Smooth muscle cell (in vitro differentiated cells): Measurements from ENCODE around the gene COL6A1. TPM values are rescaled to one million over a fixed set of nuclear protein-coding genes. Genes with fewer than 3 reads are reported as not detected.

Experiments
- DNase-seq: peaks from one replicate; lab custom pipeline; 2025; ENCODE audit not compliant: unreplicated experiment; lab: John Stamatoyannopoulos, UW
- H2AFZ ChIP-seq: fragments of 200-600 bp; sonication (generic); 2 replicates; pipeline ENCODE4 v1.6.0; 2016; ENCODE audit warnings: antibody characterized with exemption, low read depth, mild to moderate bottlenecking
- H3F3A ChIP-seq: fragments of 200-600 bp; sonication (generic); 2 replicates; pipeline ENCODE4 v1.6.0; 2017; ENCODE audit warnings: antibody characterized with exemption, low read depth
- H3K27ac ChIP-seq: fragments of 200-600 bp; sonication (generic); 2 replicates; pipeline ENCODE4 v1.5.1; 2016; ENCODE audit warnings: low read depth, mild to moderate bottlenecking
- H3K27me3 ChIP-seq: fragments of 200-600 bp; sonication (generic); 2 replicates; pipeline ENCODE4 v1.6.1; 2016; ENCODE audit warnings: low read depth, mild to moderate bottlenecking
- H3K36me3 ChIP-seq: fragments of 200-600 bp; sonication (generic); 2 replicates; pipeline ENCODE4 v1.5.1; 2016; ENCODE audit warnings: low read depth
- H3K4me1 ChIP-seq: fragments of 200-600 bp; sonication (generic); 2 replicates; pipeline ENCODE4 v1.5.1; 2016; ENCODE audit warnings: low read depth
- H3K4me2 ChIP-seq: fragments of 200-600 bp; sonication (generic); 2 replicates; pipeline ENCODE4 v1.6.0; 2016; ENCODE audit warnings: mild to moderate bottlenecking
- H3K4me3 ChIP-seq: fragments of 200-600 bp; sonication (generic); 2 replicates; pipeline ENCODE4 v1.5.1; 2016; ENCODE audit warnings: mild to moderate bottlenecking
- H3K79me2 ChIP-seq: fragments of 200-600 bp; sonication (generic); 2 replicates; pipeline ENCODE4 v1.6.0; 2016; ENCODE audit warnings: low read depth, mild to moderate bottlenecking
- H3K9ac ChIP-seq: fragments of 200-600 bp; sonication (generic); 2 replicates; pipeline ENCODE4 v1.6.0; 2016; ENCODE audit warnings: low read depth
- H3K9me3 ChIP-seq: fragments of 200-600 bp; sonication (generic); replicated peaks from 2 replicates; pipeline ENCODE4 v1.5.1; 2016; ENCODE audit warnings: low read depth
- H4K20me1 ChIP-seq: fragments of 200-600 bp; sonication (generic); 2 replicates; pipeline ENCODE4 v1.6.0; 2016; ENCODE audit warnings: low read depth
- WGBS: methylation state at CpG from one replicate; pipeline ENCODE4 v1.1.7; 2016; ENCODE audit warnings: low lambda C conversion rate; 5-methylcytosine and 5-hydroxymethylcytosine counted together
- polyA plus RNA-seq: library from polyadenylated mRNA; unstranded; fragments of >200 nt; fragmentation: Nextera tagmentation; extraction: Ambion mirVana; gene quantifications from 2 replicates; pipeline ENCODE4 v1.2.1, GENCODE V29; 2016
- total RNA-seq: library from RNA; depleted of rRNA; stranded (reverse); fragments of >200 nt; gene quantifications from 2 replicates; pipeline ENCODE4 v1.2.3, GENCODE V29; 2014
- TF ChIP-seq, protein P1 (sequence below): fragments of 200-600 bp; sonication (generic); IDR thresholded peaks from 2 replicates; pipeline ENCODE4 v1.5.1; 2017; ENCODE audit warnings: borderline replicate concordance, mild to moderate bottlenecking, antibody characterized with exemption; ENCODE audit not compliant: insufficient read depth, poor library complexity, severe bottlenecking

COL6A1 gene
- total and polyA plus RNA-seq, 2 experiments from 2014 or later: 1,292 to 2,827 TPM

DNA sequence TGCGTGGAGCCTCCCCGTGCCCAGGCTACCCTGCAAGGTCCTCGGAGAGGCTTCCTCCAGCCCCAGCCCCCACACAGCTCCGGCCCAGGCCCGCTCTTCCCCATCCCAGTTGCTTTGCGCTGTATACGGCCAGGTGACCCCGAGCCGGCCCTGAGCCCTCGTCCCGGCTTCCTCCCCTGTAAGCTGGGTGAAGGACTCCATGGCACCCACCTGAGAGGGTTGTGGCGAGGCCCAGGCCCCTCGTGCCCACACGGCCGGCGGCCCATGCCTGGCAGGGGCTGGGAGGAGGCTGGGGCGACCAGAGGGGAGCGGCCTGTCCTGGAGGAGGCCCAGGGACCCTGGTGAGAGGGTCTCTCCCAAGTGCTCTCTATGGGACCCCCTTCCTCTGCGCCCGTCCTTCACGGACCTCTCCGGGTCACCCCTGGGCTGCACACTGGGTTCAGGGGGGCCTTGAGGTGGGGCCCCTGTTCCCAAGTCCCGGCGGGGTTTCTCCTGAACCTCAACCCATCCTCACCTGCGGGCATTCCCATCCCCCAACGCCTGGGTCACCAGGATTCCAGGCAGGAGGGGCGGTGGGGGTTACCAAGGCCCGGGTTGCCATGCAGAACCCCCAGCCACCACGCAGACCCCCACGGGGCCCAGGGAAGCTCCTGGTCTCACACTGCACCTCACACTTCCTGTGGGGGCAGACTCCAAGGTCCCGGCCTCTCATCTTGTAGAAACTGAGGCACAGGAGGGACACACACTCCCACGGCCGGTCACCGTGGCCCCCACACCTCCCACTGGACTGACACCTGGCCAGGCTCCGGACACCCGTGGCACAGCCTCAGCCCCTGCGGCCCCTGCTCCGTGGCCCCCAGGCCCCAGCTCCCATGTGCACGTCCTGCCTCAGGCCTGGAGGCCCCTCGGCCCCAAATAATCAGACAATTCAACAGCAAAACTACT, 25.2 kb downstream of the COL6A1 start:
- Histone ChIP-seq H3F3A (peaks cover 13% of the 10 kb centered on the region), H3K27ac (no peak overlapping the region), H2AFZ (no peak overlapping the region), H4K20me1 (peaks cover 4% of the 10 kb centered on the region), H3K36me3 (no peaks in the 10 kb centered on the region), H3K79me2 (no peaks in the 10 kb centered on the region), H3K9me3 (no peaks in the 10 kb centered on the region), H3K27me3 (no peaks in the 10 kb centered on the region), H3K9ac (no peak overlapping the region), H3K4me2 (no peak overlapping the region), H3K4me1 (no peaks in the 10 kb centered on the region), H3K4me3 (no peak overlapping the region)
- 98% methylated on average over 35 of the region's 40 CpGs for WGBS
- DNase-seq: no peak
- TF ChIP-seq, protein P1, sequence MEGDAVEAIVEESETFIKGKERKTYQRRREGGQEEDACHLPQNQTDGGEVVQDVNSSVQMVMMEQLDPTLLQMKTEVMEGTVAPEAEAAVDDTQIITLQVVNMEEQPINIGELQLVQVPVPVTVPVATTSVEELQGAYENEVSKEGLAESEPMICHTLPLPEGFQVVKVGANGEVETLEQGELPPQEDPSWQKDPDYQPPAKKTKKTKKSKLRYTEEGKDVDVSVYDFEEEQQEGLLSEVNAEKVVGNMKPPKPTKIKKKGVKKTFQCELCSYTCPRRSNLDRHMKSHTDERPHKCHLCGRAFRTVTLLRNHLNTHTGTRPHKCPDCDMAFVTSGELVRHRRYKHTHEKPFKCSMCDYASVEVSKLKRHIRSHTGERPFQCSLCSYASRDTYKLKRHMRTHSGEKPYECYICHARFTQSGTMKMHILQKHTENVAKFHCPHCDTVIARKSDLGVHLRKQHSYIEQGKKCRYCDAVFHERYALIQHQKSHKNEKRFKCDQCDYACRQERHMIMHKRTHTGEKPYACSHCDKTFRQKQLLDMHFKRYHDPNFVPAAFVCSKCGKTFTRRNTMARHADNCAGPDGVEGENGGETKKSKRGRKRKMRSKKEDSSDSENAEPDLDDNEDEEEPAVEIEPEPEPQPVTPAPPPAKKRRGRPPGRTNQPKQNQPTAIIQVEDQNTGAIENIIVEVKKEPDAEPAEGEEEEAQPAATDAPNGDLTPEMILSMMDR: no peak

DNA sequence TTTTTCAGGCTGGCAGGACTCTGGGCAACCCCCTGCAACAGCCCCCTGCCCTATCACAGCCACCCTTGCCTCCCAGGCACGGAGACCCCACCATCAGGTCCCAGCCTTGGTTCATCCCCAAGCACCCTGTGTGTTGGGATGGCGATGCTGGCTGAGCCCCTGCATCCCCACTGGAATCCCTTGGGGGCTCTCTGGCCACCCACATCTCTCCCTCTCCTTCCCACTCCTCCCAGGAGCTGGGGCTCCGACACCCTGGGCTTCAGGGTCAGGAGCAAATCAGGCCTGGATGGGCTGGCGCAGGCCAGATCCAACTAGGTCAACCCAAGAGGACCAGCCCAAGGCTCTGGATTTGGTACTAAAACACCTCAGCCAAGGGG, 25.9 kb downstream of the COL6A1 start:
- no peaks in the 10 kb centered on the region for H3K79me2 ChIP-seq
- H3K4me3 ChIP-seq: no peak overlapping the region
- H3F3A ChIP-seq: peaks cover 13% of the 10 kb centered on the region
- H3K27ac ChIP-seq: no peak overlapping the region
- H4K20me1 ChIP-seq: peaks cover 4% of the 10 kb centered on the region
- no peaks in the 10 kb centered on the region for H3K36me3 ChIP-seq
- H3K4me2 ChIP-seq: no peak overlapping the region
- no peaks in the 10 kb centered on the region for H3K4me1 ChIP-seq
- H2AFZ ChIP-seq: no peak overlapping the region
- DNase-seq: no peak
- 98% methylated on average over 3 of the region's 4 CpGs for WGBS
- no peaks in the 10 kb centered on the region for H3K27me3 ChIP-seq
- TF ChIP-seq, protein P1: no peak
- H3K9ac ChIP-seq: no peak overlapping the region
- no peaks in the 10 kb centered on the region for H3K9me3 ChIP-seq

DNA sequence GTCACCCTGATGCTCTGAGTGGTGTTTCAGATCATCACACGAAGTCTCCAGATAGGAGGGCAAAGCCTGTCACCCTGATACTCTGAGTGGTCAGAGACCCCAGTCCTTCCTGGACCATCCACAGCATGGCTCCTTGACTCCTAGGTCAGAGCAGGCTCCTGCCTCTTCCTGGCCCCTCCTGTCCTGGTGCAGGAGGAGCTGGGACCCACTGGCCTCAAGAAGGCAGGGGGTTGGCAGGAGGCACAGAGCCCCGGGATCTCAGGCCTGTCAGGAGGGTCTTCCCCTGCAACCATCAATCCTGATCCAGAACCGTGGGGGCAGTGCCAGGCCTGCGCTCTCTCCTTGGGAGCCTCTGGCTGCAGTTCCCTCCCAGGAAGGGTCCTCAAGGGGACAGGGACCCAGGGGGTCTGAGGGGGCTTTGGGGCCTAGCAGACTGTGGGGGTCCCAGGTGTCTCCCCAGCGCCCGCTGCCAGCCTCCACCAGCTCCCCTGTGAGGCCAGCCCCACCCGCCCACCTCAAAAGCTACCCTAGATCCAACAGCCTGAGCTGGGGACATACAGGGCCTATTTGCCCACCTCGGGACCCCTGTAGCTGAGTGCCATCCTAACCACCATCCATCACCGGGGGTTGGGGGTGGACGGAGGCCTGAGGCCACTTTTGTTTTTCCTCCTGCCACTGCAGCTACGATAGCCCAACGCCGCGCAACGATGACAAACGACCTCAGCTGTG, 27.5 kb downstream of the COL6A1 start:
- no peak overlapping the region for H3K4me2 ChIP-seq
- H3K4me3 ChIP-seq: no peak overlapping the region
- no peak overlapping the region for H3K27ac ChIP-seq
- H3K27me3 ChIP-seq: no peaks in the 10 kb centered on the region
- no peak for DNase-seq
- no peaks in the 10 kb centered on the region for H3K9me3 ChIP-seq
- H3K9ac ChIP-seq: no peak overlapping the region
- peaks cover 2% of the 10 kb centered on the region for H4K20me1 ChIP-seq
- H3K36me3 ChIP-seq: no peaks in the 10 kb centered on the region
- no peak overlapping the region for H2AFZ ChIP-seq
- peaks cover 12% of the 10 kb centered on the region for H3F3A ChIP-seq
- WGBS: 93% methylated on average over 15 of the region's 16 CpGs
- no peaks in the 10 kb centered on the region for H3K4me1 ChIP-seq
- TF ChIP-seq, protein P1: no peak
- no peaks in the 10 kb centered on the region for H3K79me2 ChIP-seq
